Endothelial cell of umbilical vein (primary cell): ENCODE data around the gene IL10RB. TPM values are rescaled to one million over a fixed set of nuclear protein-coding genes. Genes with fewer than 3 reads are reported as not detected.

Experiments used
- BruUV-seq: library from RNA; stranded (reverse); fragments of 400-500 nt; replicated peaks from 2 replicates; lab custom pipeline; 2021; lab: Mats Ljungman, UMichigan
- CTCF ChIA-PET: fragments of 300-600, 350-600 bp; sonication (Branson Sonifier 250); formaldehyde crosslinking; loops from one replicate; lab custom pipeline; 2021; ENCODE audit warnings: antibody characterized with exemption, inconsistent platforms; lab: Charles Lee
- POLR2A ChIA-PET: fragments of 300-600, 350-600 bp; sonication (Branson Sonifier 250); formaldehyde crosslinking; loops from one replicate; lab custom pipeline; 2021; ENCODE audit warnings: antibody characterized with exemption, inconsistent platforms; lab: Charles Lee
- DNase-seq: peaks from one replicate; pipeline ENCODE4 v3.0.0-alpha.2; 2011; ENCODE audit warnings: low read depth, low spot score
- FAIRE-seq: peaks from 2 replicates; lab custom pipeline; 2011; peaks lifted over from hg19 to GRCh38; lab: Jason Lieb, UNC
- H2AFZ ChIP-seq: 2 replicates; pipeline ENCODE4 v1.6.0; 2012; ENCODE audit warnings: low read depth, low read length, control low read depth, inconsistent platforms
- H3K27ac ChIP-seq: 2 replicates; pipeline ENCODE4 v1.5.1; 2011; ENCODE audit warnings: low read depth, mild to moderate bottlenecking, control low read depth, low read length, moderate library complexity; ENCODE audit not compliant: insufficient read depth
- H3K27me3 ChIP-seq, 2 experiments: 2 replicates each; pipeline versions ENCODE4 v1.6.0 to v1.6.1; 2011; ENCODE audit warnings: low read length in 2 of 2, mixed read lengths in 1 of 2; ENCODE audit not compliant: control insufficient read depth in 2 of 2, insufficient read depth in 2 of 2
- H3K36me3 ChIP-seq, 2 experiments: 2 replicates in 1 of 2; 3 replicates in 1 of 2; pipeline ENCODE4 v1.5.1; 2011; ENCODE audit warnings: low read length in 2 of 2, mild to moderate bottlenecking in 1 of 2, moderate library complexity in 1 of 2; ENCODE audit not compliant: control insufficient read depth in 2 of 2, insufficient read depth in 2 of 2; ENCODE audit errors: extremely low read depth in 1 of 2
- H3K4me1 ChIP-seq: 3 replicates; pipeline ENCODE4 v1.5.1; 2011; ENCODE audit warnings: mild to moderate bottlenecking, low read length; ENCODE audit not compliant: control insufficient read depth, insufficient read depth; ENCODE audit errors: extremely low read depth
- H3K4me2 ChIP-seq: 2 replicates; pipeline ENCODE4 v1.6.1; 2011; ENCODE audit warnings: low read length, control low read depth, mixed read lengths; ENCODE audit not compliant: insufficient read depth
- H3K4me3 ChIP-seq, 3 experiments: fragments of 200-600 bp in 1 of 3; sonication (generic), shearing (Covaris generic) in 1 of 3; replicated peaks in 1 of 3; 2 replicates each; pipeline ENCODE4 v1.5.1; 2011 to 2016; ENCODE audit warnings: control low read depth in 3 of 3, low read length in 3 of 3, mild to moderate bottlenecking in 2 of 3, inconsistent platforms in 1 of 3, low read depth in 1 of 3, moderate library complexity in 1 of 3; ENCODE audit not compliant: insufficient read depth in 1 of 3
- H3K79me2 ChIP-seq: 2 replicates; pipeline ENCODE4 v1.6.0; 2012; ENCODE audit warnings: low read length, inconsistent platforms; ENCODE audit not compliant: control insufficient read depth, insufficient read depth
- H3K9ac ChIP-seq: replicated peaks from 2 replicates; pipeline ENCODE3; 2011; ENCODE audit warnings: low read length, control low read depth; ENCODE audit not compliant: insufficient read depth; ENCODE audit errors: extremely low read depth
- H3K9me1 ChIP-seq: replicated peaks from 3 replicates; pipeline ENCODE4 v1.6.0; 2011; ENCODE audit warnings: mild to moderate bottlenecking, low read length; ENCODE audit not compliant: control insufficient read depth, insufficient read depth; ENCODE audit errors: extremely low read depth
- H3K9me3 ChIP-seq: replicated peaks from 2 replicates; pipeline ENCODE4 v1.5.1; 2012; ENCODE audit warnings: low read length, inconsistent platforms; ENCODE audit not compliant: control insufficient read depth, insufficient read depth
- H4K20me1 ChIP-seq: replicated peaks from 2 replicates; pipeline ENCODE3; 2011; ENCODE audit warnings: mild to moderate bottlenecking, low read length; ENCODE audit not compliant: control insufficient read depth, insufficient read depth; ENCODE audit errors: extremely low read depth
- CTCF ChIP-seq, 2 donors: IDR thresholded peaks; 1 replicate in 1 of 2; 2 replicates in 1 of 2; pipeline ENCODE4 v1.5.1; 2011; ENCODE audit warnings: low read length in 2 of 2, mild to moderate bottlenecking in 2 of 2, moderate library complexity in 2 of 2, control low read depth in 1 of 2, inconsistent platforms in 1 of 2, low read depth in 1 of 2; ENCODE audit not compliant: insufficient read depth in 1 of 2; ENCODE audit errors: extremely low read depth in 1 of 2
- EZH2 ChIP-seq: IDR thresholded peaks from 2 replicates; pipeline ENCODE4 v1.6.1; 2012; ENCODE audit warnings: borderline replicate concordance, low read depth, mild to moderate bottlenecking, moderate library complexity, low read length, inconsistent platforms; ENCODE audit not compliant: severe bottlenecking
- FOS ChIP-seq: IDR thresholded peaks from 2 replicates; pipeline ENCODE4 v1.6.1; 2011; ENCODE audit warnings: mild to moderate bottlenecking, low read length, moderate library complexity, borderline replicate concordance; ENCODE audit not compliant: insufficient read depth
- GATA2 ChIP-seq: IDR thresholded peaks from 2 replicates; pipeline ENCODE4 v1.7.0; 2011; ENCODE audit warnings: low read depth, mild to moderate bottlenecking, moderate library complexity, mixed read lengths, low read length; ENCODE audit not compliant: insufficient read length, insufficient read depth
- JUN ChIP-seq: IDR thresholded peaks from 2 replicates; pipeline ENCODE4 v1.6.1; 2011; ENCODE audit warnings: borderline replicate concordance, low read depth; ENCODE audit not compliant: insufficient read length, insufficient read depth
- MYC ChIP-seq: IDR thresholded peaks from one replicate; pipeline ENCODE4 v1.6.1; 2011; ENCODE audit warnings: mild to moderate bottlenecking, low read depth, low read length
- POLR2A ChIP-seq: IDR thresholded peaks from 2 replicates; pipeline ENCODE4 v1.6.1; 2012; ENCODE audit warnings: low read depth, mild to moderate bottlenecking, control low read depth, low read length
- POLR2AphosphoS5 ChIP-seq: IDR thresholded peaks from 2 replicates; pipeline ENCODE4 v1.6.1; 2012; ENCODE audit warnings: low read depth, mild to moderate bottlenecking, control low read depth, low read length, moderate library complexity; ENCODE audit not compliant: insufficient read depth
- dilution Hi-C: fragments of 300-500 bp; cut with MboI; formaldehyde crosslinking; loops from one replicate; pipeline ENCODE4 v1.15.0; 2019; ENCODE audit warnings: low sequenced_read_pairs; ENCODE audit not compliant: extremely low pct_ligation_motif_present
- intact Hi-C: fragments of 100-400 bp; cut with micrococcal nuclease; formaldehyde crosslinking; loops from one replicate; pipeline ENCODE4 v1.10.0; 2022
- polyA plus RNA-seq, 4 experiments: library from polyadenylated mRNA; depleted of rRNA in 3 of 4; stranded (reverse) in 3 of 4; unstranded in 1 of 4; fragments of >200 nt; gene quantifications; 2 replicates each; pipeline versions ENCODE4 v1.2.1 to v1.2.3, GENCODE V29; 2011 to 2012; ENCODE audit warnings: missing spikeins in 1 of 4
- total RNA-seq: library from RNA; stranded (reverse); gene quantifications from 2 replicates; pipeline ENCODE4 v1.2.3, GENCODE V29; 2021
- TF ChIP-seq, protein P1 (sequence below): IDR thresholded peaks from 2 replicates; pipeline ENCODE4 v1.6.1; 2011; ENCODE audit not compliant: insufficient read depth, insufficient read length

Gene IL10RB
- total and polyA plus RNA-seq, 2 donors (not counting 3 experiments of a cell fraction or from before 2014, with no cell fraction given) = 21.9 to 31.4 TPM

DNA sequence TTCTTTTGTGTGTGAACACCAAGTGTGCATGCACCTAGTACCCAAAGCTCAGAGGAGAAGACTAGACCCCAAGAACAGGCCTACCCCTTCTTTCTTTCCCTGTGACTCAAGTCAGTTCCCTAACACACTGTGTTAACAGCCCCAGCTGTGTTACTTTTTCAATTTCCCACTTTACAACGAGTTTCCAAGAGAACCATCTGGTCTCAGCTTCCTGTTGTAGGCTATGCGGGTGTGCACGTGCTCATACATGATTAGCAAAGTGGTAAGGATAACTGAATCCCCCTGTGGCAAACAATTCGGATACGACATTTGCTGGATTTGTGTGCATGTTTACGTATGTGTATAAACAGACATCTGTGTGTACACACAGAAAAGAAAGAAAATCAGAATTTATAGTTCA lies 18.6 kb upstream of the IL10RB start:
- POLR2A ChIA-PET = no interaction called here
- Histone ChIP-seq H3K4me2 (no peak overlapping the region), H3K9me1 (no peaks in the 10 kb centered on the region), H4K20me1 (no peaks in the 10 kb centered on the region), H3K9me3 (no peaks in the 10 kb centered on the region), H3K27me3 (no peaks in the 10 kb centered on the region), H3K4me3 (no peak overlapping the region), H3K27ac (no peak overlapping the region), H3K36me3 (peaks cover 23 to 33% of the 10 kb centered on the region in 2 experiments), H3K4me1 (peaks cover 4% of the 10 kb centered on the region), H3K79me2 (no peaks in the 10 kb centered on the region), H2AFZ (no peak overlapping the region), H3K9ac (no peak overlapping the region)
- intact Hi-C loops (no loop called here), dilution Hi-C loops (no loop called here)
- no peak for DNase-seq
- CTCF ChIA-PET = interaction anchor here (0.6 to 1.1 kb wide), 2 partner anchors 20 to 48 kb away, joined by 3 read pairs; no protein-coding TSS in a partner anchor
- TF ChIP-seq, protein P1, sequence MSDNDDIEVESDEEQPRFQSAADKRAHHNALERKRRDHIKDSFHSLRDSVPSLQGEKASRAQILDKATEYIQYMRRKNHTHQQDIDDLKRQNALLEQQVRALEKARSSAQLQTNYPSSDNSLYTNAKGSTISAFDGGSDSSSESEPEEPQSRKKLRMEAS = no peak
- TF ChIP-seq JUN (no peak), CTCF (IDR thresholded peaks at IDR 0.05; ENCODE audit: extremely low read depth in 1 of 2, insufficient read depth in 1 of 2, low read depth in 1 of 2, low read length in 2 of 2) (no peak), GATA2 (no peak), MYC (no peak), EZH2 (no peak), POLR2A (no peak), POLR2AphosphoS5 (no peak), FOS (no peak)
- no TSS peak for BruUV-seq
- no peak for FAIRE-seq
